Inflammatory macrophage treated with lipopolysaccharide for 1 hour (primary cell): ENCODE measurements around the gene KRT38.
"Not testable (repeated sequence)": the region's sequence is repeated elsewhere in the genome, so short reads cannot be mapped to it uniquely, and the experiment has no call there.

Experiments used
- DNase-seq, 2 donors: peaks; one replicate each; pipeline ENCODE4 v3.0.0-alpha.2; 2020 to 2022

KRT38 gene

GRCh38 chr17:41457676-41458075 is 16.9 kb upstream of the KRT38 start:
- no peak for DNase-seq

- no peak for DNase-seq
These were observed 15.4 kb upstream of the KRT38 start for GRCh38 chr17:41456204-41456603.

GRCh38 chr17:41455236-41455635 is 14.5 kb upstream of the KRT38 start:
- DNase-seq: no peak

- no peak for DNase-seq
These were observed 12.3 kb upstream of the KRT38 start for GRCh38 chr17:41453066-41453465.

GRCh38 chr17:41452281-41452680 is 11.5 kb upstream of the KRT38 start:
- DNase-seq: no peak

GRCh38 chr17:41451154-41451728 is 10.5 kb upstream of the KRT38 start:
- no peak for DNase-seq

- no peak for DNase-seq
These were observed 8.2 kb upstream of the KRT38 start for GRCh38 chr17:41449008-41449407.

- no peak for DNase-seq
These were observed 7.7 kb upstream of the KRT38 start for GRCh38 chr17:41448506-41448905.

GRCh38 chr17:41446806-41447205 is 6.0 kb upstream of the KRT38 start:
- DNase-seq: peak in 1 of 2 donors; percentile 9

- no peak for DNase-seq
These were observed 3.9 kb upstream of the KRT38 start for GRCh38 chr17:41444640-41445039.

GRCh38 chr17:41444186-41444585 is 3.4 kb upstream of the KRT38 start:
- DNase-seq: no peak

- DNase-seq: no peak
These were observed 2.0 kb upstream of the KRT38 start for GRCh38 chr17:41442739-41443138.

- no peak for DNase-seq
These were observed 1.4 kb downstream of the KRT38 start for GRCh38 chr17:41439375-41439774.

- DNase-seq: no peak
These were observed 3.0 kb downstream of the KRT38 start for GRCh38 chr17:41437769-41438168.

GRCh38 chr17:41437254-41437653 is 3.5 kb downstream of the KRT38 start:
- DNase-seq: no peak

- no peak for DNase-seq
These were observed 6.4 kb downstream of the KRT38 start for GRCh38 chr17:41434415-41434814.

- no peak for DNase-seq
These were observed 6.8 kb downstream of the KRT38 start for GRCh38 chr17:41434005-41434404.

GRCh38 chr17:41433586-41433985 is 7.2 kb downstream of the KRT38 start:
- peak in 1 of 2 donors; percentile 7 for DNase-seq

- not testable (repeated sequence) for DNase-seq
These were observed 10.4 kb downstream of the KRT38 start for GRCh38 chr17:41430376-41430775.

GRCh38 chr17:41429667-41430066 is 11.1 kb downstream of the KRT38 start:
- DNase-seq: no peak

GRCh38 chr17:41428591-41429291 is 12.0 kb downstream of the KRT38 start:
- no peak for DNase-seq

- DNase-seq: no peak
These were observed 16.6 kb downstream of the KRT38 start, which contains the start of gene KRT37 for GRCh38 chr17:41424111-41424635. KRT37 (minus strand) TSS chr17:41424585; CDS start chr17:41424523, 62 bp downstream.

GRCh38 chr17:41422586-41422985 is 18.2 kb downstream of the KRT38 start:
- DNase-seq: not testable (repeated sequence)

GRCh38 chr17:41421617-41422016 is 19.2 kb downstream of the KRT38 start:
- no peak for DNase-seq

GRCh38 chr17:41421116-41421515 is 19.7 kb downstream of the KRT38 start:
- DNase-seq: no peak
